OCI-LY1 (cell line): ENCODE data around the gene WNT9A.
"Not testable (repeated sequence)": the region's sequence is repeated elsewhere in the genome, so short reads cannot be mapped to it uniquely, and the experiment has no call there.

Source experiments
- H2AFZ ChIP-seq: fragments of 200-600 bp; sonication (generic), shearing (Covaris generic); 2 replicates; pipeline ENCODE4 v1.6.0; 2014; ENCODE audit warnings: antibody characterized with exemption, mild to moderate bottlenecking, low read length
- H3F3A ChIP-seq: fragments of 200-600 bp; sonication (generic), shearing (Covaris generic); 2 replicates; pipeline ENCODE4 v1.6.0; 2014; ENCODE audit warnings: mild to moderate bottlenecking, antibody characterized with exemption, low read length, moderate library complexity; ENCODE audit not compliant: insufficient read depth
- H3K27ac ChIP-seq: fragments of 200-600 bp; sonication (generic); 2 replicates; pipeline ENCODE4 v1.5.1; 2014; ENCODE audit warnings: low read length, mixed run types, mild to moderate bottlenecking, low read depth; ENCODE audit not compliant: poor library complexity, severe bottlenecking
- H3K27me3 ChIP-seq: fragments of 200-600 bp; sonication (generic); 2 replicates; pipeline ENCODE4 v1.6.0; 2014; ENCODE audit warnings: antibody characterized with exemption, mild to moderate bottlenecking, low read length, moderate library complexity; ENCODE audit not compliant: insufficient read depth
- H3K36me3 ChIP-seq: fragments of 200-600 bp; sonication (generic); 2 replicates; pipeline ENCODE4 v1.6.1; 2014; ENCODE audit warnings: mild to moderate bottlenecking, antibody characterized with exemption, low read length, moderate library complexity, mixed read lengths; ENCODE audit not compliant: insufficient read depth
- H3K4me1 ChIP-seq: fragments of 200-600 bp; sonication (generic); 2 replicates; pipeline ENCODE4 v1.5.1; 2014; ENCODE audit warnings: mild to moderate bottlenecking, low read length, moderate library complexity; ENCODE audit not compliant: insufficient read depth, severe bottlenecking
- H3K4me2 ChIP-seq: fragments of 200-600 bp; sonication (generic), shearing (Covaris generic); 2 replicates; pipeline ENCODE4 v1.6.1; 2014; ENCODE audit warnings: low read length
- H3K4me3 ChIP-seq: fragments of 200-600 bp; sonication (generic); 2 replicates; pipeline ENCODE4 v1.5.1; 2014; ENCODE audit warnings: low read length, low read depth, mild to moderate bottlenecking, mixed read lengths; ENCODE audit not compliant: poor library complexity, severe bottlenecking
- H3K79me2 ChIP-seq: fragments of 200-600 bp; shearing (Covaris generic); 2 replicates; pipeline ENCODE4 v1.6.1; 2016; ENCODE audit warnings: mixed run types, low read length, mixed read lengths; ENCODE audit not compliant: insufficient read depth
- H3K9ac ChIP-seq: fragments of 200-600 bp; sonication (generic), shearing (Covaris generic); 2 replicates; pipeline ENCODE4 v1.6.1; 2014; ENCODE audit warnings: mild to moderate bottlenecking, low read length, mixed read lengths
- H3K9me2 ChIP-seq: fragments of 200-600 bp; sonication (generic), shearing (Covaris generic); 2 replicates; pipeline ENCODE4 v1.6.1; 2014; ENCODE audit warnings: low read depth, mild to moderate bottlenecking, low read length, mixed read lengths
- H3K9me3 ChIP-seq: fragments of 200-600 bp; shearing (Covaris generic); 2 replicates; pipeline ENCODE4 v1.6.1; 2014; ENCODE audit warnings: low read length, mixed read lengths
- H4K20me1 ChIP-seq: fragments of 200-600 bp; sonication (generic), shearing (Covaris generic); 2 replicates; pipeline ENCODE4 v1.6.0; 2016; ENCODE audit warnings: mild to moderate bottlenecking, low read length; ENCODE audit not compliant: insufficient read depth
- EZH2 ChIP-seq: fragments of 200-600 bp; sonication (generic), shearing (Covaris generic); IDR thresholded peaks from 2 replicates; pipeline ENCODE4 v1.8.0; 2017; ENCODE audit warnings: borderline replicate concordance, mixed run types, mild to moderate bottlenecking, antibody characterized with exemption, low read length, moderate library complexity, mixed read lengths
- TF ChIP-seq, protein P1 (sequence below): fragments of 200-600 bp; sonication (generic), shearing (Covaris generic); IDR thresholded peaks from 2 replicates; pipeline ENCODE4 v1.5.1; 2017; ENCODE audit warnings: mild to moderate bottlenecking, antibody characterized with exemption, low read length, moderate library complexity, mixed read lengths

The WNT9A gene

DNA sequence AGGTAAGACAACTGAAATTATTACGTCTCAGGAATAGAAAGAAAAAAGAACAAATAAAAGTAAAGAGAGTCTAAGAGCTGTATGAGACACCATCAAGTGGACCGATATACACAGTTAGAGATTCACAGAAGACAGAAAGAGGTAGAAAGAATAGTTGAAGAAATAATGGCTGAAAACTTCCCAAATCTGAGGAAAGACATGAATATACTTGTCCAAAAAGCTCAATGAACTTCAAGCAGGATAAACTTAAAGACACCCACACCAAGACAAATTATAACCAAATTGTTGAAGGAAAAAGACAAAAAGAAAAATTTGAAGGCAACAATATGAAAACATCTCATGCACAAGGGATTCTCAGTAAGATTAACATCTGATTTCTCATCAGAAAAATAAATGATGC lies 39.4 kb upstream of the WNT9A start:
- H3K9me3 ChIP-seq: no peaks in the 10 kb centered on the region
- H3K79me2 ChIP-seq: no peaks in the 10 kb centered on the region
- TF ChIP-seq, protein P1, sequence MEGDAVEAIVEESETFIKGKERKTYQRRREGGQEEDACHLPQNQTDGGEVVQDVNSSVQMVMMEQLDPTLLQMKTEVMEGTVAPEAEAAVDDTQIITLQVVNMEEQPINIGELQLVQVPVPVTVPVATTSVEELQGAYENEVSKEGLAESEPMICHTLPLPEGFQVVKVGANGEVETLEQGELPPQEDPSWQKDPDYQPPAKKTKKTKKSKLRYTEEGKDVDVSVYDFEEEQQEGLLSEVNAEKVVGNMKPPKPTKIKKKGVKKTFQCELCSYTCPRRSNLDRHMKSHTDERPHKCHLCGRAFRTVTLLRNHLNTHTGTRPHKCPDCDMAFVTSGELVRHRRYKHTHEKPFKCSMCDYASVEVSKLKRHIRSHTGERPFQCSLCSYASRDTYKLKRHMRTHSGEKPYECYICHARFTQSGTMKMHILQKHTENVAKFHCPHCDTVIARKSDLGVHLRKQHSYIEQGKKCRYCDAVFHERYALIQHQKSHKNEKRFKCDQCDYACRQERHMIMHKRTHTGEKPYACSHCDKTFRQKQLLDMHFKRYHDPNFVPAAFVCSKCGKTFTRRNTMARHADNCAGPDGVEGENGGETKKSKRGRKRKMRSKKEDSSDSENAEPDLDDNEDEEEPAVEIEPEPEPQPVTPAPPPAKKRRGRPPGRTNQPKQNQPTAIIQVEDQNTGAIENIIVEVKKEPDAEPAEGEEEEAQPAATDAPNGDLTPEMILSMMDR: no peak
- no peak for TF ChIP-seq EZH2

DNA sequence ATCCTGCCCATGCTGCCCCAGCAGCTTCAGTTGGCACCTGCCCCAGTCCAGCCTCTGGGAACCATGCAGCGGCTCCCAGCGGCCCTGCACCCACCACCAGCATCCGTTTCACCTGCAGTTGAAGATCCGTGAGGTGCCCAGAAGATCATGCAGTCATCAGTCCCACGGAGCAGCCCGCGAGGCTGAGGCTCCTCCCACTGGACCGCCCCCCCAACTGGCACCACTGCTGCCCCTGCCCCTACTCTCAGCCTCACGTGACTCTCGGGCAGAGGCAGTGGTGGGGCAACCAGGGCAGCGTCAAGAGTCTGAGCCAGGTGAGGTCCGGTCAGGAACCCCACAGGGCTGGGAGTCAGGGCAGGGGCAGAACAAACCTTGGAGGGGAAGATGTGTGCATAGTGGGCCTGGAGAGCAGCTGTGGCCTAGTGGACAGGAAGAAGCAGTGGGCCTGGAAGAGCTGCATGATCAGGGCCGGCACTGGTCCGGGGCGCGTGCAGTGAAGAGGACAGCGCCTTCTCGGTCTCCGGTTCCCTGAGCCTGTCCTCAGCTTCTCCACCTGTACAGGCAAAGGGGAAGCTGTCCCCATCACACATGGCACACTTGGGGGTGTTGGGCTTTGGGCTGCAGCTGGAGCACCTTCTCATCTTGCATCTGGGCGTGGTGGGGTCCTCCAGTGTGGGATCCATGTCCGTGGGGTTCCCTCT lies 28.0 kb upstream of the WNT9A start:
- not testable (repeated sequence) for H3K27ac ChIP-seq, H3K4me1 ChIP-seq, H3K9ac ChIP-seq, H3K36me3 ChIP-seq, H3K27me3 ChIP-seq, H3K79me2 ChIP-seq, H3K9me3 ChIP-seq, H2AFZ ChIP-seq, H3K4me3 ChIP-seq, H3K4me2 ChIP-seq, H3K9me2 ChIP-seq, H3F3A ChIP-seq, H4K20me1 ChIP-seq

More for the DNA sequence above, 39.4 kb upstream of the WNT9A start:
- H3K9me2 ChIP-seq: no peaks in the 10 kb centered on the region
- H3K36me3 ChIP-seq: no peaks in the 10 kb centered on the region; the same call in 1 of the 2 replicates
- no peaks in the 10 kb centered on the region for H3K27me3 ChIP-seq
- H2AFZ ChIP-seq: no peak overlapping the region
- no peak overlapping the region for H3K4me3 ChIP-seq
- no peak overlapping the region for H3K4me2 ChIP-seq
- H3K27ac ChIP-seq: no peak overlapping the region
- H3K4me1 ChIP-seq: no peaks in the 10 kb centered on the region
- H3K9ac ChIP-seq: no peak overlapping the region
- no peaks in the 10 kb centered on the region for H4K20me1 ChIP-seq
- H3F3A ChIP-seq: no peaks in the 10 kb centered on the region

DNA sequence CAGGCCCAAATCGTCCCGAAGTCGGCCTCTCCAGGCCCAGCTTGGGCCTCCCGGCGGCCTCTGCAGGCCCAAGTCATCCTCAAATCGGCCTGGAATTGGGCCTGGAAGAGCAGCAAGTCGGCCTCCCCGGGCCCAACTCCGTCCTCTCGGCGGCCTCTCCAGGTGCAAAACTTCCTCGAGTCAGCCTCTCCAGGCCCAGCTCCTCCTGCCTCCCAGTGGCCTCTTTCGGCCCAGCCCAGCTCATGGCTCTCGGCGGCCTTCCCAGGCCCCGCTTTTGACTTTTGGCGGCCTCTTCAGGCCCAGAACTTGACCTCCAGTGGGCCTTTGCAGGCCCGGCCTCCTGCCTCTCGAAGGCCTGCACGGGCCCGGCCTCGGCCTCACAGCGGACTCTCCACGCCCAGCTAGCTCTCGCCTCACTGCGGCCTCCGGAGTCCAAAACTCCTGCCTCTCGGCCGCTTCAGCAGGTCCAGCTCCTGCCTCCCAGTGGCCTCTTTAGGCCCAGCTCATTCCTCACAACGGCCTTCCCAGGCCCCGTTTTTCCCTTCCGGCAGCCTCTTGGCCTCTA lies 26.1 kb upstream of the WNT9A start:
- not testable (repeated sequence) for H3K9ac ChIP-seq, H3K4me3 ChIP-seq, H3K79me2 ChIP-seq, H3K9me3 ChIP-seq, H2AFZ ChIP-seq, H3K4me2 ChIP-seq, H4K20me1 ChIP-seq, H3K9me2 ChIP-seq, H3K27ac ChIP-seq, H3K4me1 ChIP-seq, H3K27me3 ChIP-seq, H3K36me3 ChIP-seq, H3F3A ChIP-seq

DNA sequence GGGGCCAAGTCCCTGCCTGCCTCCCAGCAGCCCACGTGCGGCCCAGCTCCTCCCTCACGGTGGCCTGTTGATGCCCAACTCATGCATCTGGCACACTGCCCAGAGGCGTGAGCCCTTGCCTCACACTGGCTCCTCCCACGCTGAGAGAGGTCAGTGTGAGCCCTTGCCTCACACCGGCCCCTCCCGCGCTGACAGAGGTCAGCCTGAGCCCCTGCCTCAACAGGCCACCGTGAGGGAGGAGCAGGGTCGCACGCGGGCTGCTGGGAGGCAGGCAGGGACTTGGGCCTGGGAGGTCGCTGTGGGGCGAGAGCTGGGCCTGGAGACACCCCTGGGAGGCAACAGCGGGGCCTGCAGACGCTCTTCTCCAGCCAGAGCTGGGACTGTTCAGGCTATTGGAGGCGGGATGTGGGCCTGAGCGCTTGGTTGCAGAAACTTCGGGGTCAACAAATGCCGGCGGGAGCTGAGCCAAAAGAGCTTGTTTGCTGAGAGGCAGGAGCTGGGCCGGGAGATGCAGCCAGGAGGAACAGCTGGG lies 25.2 kb upstream of the WNT9A start:
- not testable (repeated sequence) for H3K4me1 ChIP-seq, H3K4me2 ChIP-seq, H3K27me3 ChIP-seq, H3K9me3 ChIP-seq, H3K9ac ChIP-seq, H3F3A ChIP-seq, H3K79me2 ChIP-seq, H4K20me1 ChIP-seq, H3K27ac ChIP-seq, H3K9me2 ChIP-seq, H2AFZ ChIP-seq, H3K4me3 ChIP-seq, H3K36me3 ChIP-seq

DNA sequence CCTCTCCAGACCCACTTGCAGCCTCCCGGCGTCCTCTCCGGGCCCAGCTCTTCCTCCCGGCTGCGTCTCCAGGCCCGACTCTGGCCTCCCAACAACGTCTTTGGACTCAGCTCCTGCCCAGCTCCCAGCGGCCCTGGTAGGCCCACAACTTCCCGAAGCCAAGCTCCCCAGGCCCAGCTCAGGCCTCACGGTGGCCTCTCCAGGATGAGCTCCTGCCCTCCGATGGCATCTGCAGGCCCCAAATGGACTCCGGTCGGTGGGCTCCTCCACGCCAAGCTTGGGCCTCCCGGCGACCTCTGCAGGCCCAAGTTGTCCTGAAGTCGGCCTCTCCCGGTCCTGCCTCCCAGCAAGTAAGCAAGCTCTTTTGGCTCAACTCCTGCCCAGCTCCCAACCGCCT lies 24.5 kb upstream of the WNT9A start:
- not testable (repeated sequence) for H3K36me3 ChIP-seq, H3K27me3 ChIP-seq, H2AFZ ChIP-seq, H3K27ac ChIP-seq, H3F3A ChIP-seq, H3K4me3 ChIP-seq, H3K79me2 ChIP-seq, H3K9me2 ChIP-seq, H3K4me2 ChIP-seq, H4K20me1 ChIP-seq, H3K4me1 ChIP-seq, H3K9ac ChIP-seq, H3K9me3 ChIP-seq

DNA sequence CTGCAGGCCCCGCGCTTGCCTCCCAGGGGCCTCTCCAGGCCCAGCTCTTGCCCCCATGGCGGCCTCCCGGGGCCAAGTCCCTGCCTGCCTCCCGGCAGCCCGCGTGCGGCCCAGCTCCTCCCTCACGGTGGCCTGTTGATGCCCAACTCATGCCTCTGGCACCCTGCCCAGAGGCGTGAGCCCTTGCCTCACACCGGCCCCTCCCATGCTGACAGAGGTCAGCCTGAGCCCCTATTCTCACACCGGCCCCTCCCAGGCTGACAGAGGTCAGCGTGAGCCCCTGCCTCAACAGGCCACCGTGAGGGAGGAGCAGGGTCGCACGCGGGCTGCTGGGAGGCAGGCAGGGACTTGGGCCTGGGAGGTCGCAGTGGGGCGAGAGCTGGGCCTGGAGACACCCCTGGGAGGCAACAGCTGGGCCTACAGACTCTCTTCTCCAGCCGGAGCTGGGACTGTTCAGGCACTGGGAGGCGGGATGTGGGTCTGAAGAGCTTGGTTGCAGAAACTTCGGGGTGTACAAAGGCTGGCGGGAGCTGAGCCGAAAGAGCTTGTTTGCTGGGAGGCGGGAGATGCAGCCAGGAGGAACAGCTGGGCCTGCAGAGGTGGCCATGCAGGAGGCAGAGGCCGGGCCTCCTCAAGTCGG lies 24.0 kb upstream of the WNT9A start:
- H3K4me2 ChIP-seq, H3K4me3 ChIP-seq, H3K27me3 ChIP-seq, H3F3A ChIP-seq, H3K9ac ChIP-seq, H3K9me2 ChIP-seq, H4K20me1 ChIP-seq, H3K9me3 ChIP-seq, H3K79me2 ChIP-seq, H3K36me3 ChIP-seq, H2AFZ ChIP-seq, H3K4me1 ChIP-seq, H3K27ac ChIP-seq: not testable (repeated sequence)
